Measurements from ENCODE around the gene MYRIP. TPM values are rescaled to one million over a fixed set of nuclear protein-coding genes. Genes with fewer than 3 reads are reported as not detected.

MYRIP gene
- total and polyA plus RNA-seq, 2 experiments from 2014 or later, result 0.36 to 0.60 TPM

DNA sequence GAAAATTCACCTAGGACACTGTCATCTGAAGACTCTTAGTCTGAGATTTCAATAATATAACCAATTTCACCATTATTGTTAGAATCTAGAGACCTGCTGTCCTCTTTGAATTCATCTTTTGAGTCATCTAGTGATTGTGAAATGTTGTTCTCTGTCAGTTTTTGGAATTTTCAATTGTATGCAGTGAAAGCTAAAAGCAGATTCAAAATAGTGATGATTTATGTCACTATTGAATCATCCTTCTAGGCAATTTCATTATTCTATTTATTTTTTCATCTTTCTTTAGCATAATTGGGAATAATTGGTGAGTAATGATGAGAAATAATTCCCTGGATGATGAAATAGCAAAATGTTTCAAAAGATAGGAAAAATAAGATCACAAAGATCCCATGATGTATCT is 398.4 kb downstream of the MYRIP start:
- no peaks in the 10 kb centered on the region for H3K4me1 ChIP-seq (ENCODE audit: low read depth)
- TF ChIP-seq, protein P1, sequence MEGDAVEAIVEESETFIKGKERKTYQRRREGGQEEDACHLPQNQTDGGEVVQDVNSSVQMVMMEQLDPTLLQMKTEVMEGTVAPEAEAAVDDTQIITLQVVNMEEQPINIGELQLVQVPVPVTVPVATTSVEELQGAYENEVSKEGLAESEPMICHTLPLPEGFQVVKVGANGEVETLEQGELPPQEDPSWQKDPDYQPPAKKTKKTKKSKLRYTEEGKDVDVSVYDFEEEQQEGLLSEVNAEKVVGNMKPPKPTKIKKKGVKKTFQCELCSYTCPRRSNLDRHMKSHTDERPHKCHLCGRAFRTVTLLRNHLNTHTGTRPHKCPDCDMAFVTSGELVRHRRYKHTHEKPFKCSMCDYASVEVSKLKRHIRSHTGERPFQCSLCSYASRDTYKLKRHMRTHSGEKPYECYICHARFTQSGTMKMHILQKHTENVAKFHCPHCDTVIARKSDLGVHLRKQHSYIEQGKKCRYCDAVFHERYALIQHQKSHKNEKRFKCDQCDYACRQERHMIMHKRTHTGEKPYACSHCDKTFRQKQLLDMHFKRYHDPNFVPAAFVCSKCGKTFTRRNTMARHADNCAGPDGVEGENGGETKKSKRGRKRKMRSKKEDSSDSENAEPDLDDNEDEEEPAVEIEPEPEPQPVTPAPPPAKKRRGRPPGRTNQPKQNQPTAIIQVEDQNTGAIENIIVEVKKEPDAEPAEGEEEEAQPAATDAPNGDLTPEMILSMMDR (IDR thresholded peaks at IDR 0.05; ENCODE audit: low read depth, low read length), result no peak
- no peak overlapping the region for H3K27ac ChIP-seq
- H3K36me3 ChIP-seq, result no peaks in the 10 kb centered on the region
- peak in 1 of 2 donors; percentile 25 for DNase-seq (ENCODE audit: low read depth in 1 of 2, low spot score in 1 of 2)
- H3K4me3 ChIP-seq, result no peak overlapping the region
- no peaks in the 10 kb centered on the region for H3K27me3 ChIP-seq
- no peaks in the 10 kb centered on the region for H3K9me3 ChIP-seq (ENCODE audit: low read depth)

DNA sequence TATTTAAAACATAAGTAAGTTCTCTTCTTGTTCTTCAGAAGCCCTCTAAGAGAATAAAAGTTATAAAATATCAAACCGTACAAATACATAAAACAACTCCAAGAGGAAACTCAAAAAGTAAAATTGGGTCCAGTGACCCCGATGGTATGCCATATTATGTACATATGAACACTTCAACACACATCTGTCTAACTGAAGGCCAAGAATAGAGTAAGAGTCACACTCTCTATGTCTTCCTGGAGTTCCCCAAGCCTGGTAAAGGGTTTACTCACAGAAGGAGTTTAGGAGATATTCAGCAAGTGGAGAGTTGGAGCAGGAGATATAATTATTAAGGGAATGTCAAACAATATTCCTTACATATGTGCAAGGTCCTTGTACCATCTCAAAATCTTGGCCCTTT is 398.8 kb downstream of the MYRIP start:
- DNase-seq (ENCODE audit: low read depth in 1 of 2, low spot score in 1 of 2), result no peak
- TF ChIP-seq, protein P1 (IDR thresholded peaks at IDR 0.05; ENCODE audit: low read depth, low read length), result no peak
- no peaks in the 10 kb centered on the region for H3K4me1 ChIP-seq (ENCODE audit: low read depth)
- no peaks in the 10 kb centered on the region for H3K9me3 ChIP-seq (ENCODE audit: low read depth)
- no peaks in the 10 kb centered on the region for H3K36me3 ChIP-seq
- H3K4me3 ChIP-seq, result no peak overlapping the region
- H3K27me3 ChIP-seq, result no peaks in the 10 kb centered on the region
- no peak overlapping the region for H3K27ac ChIP-seq

DNA sequence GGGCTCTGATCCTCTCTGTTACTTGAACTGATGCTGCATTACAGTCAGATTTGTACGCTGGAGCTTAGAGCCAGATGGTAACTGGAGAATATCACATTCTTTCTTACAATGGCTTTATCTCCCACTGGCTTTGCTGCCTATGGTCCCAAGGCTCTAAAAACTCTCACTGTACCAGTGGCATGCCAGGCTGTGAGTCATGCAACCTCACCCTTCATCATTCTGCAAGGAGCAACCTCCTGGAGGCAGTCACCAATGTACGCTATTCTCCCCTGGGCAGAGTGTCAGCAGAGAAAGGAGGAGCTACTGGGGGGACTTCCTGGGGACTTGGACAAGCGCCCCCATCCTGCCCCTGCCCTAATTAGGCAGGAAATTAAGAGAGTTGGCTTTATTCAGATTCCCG is 402.2 kb downstream of the MYRIP start:
- DNase-seq (ENCODE audit: low read depth in 1 of 2, low spot score in 1 of 2), result peak in 1 of 2 donors; percentile 29

DNA sequence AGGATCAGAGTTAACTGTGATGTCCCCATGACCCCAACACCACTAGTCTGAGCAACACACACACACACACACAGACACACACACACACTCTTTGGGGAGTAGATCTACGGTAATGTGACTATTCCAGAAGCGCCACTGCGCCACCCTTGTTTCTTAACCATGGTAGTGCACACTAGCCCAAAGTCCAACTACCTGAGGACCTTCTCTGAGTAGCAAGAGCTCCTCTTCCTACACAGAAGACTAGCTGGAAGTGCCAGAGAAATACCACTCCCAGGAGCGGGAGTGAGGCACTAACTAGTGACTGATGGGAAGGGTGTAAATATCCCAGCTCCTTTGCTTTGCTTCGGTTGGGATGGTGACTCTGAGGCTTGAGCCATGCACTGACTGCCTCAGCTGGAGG is 404.1 kb downstream of the MYRIP start:
- Histone ChIP-seq H3K27me3 (no peaks in the 10 kb centered on the region), H3K4me1 (ENCODE audit: low read depth) (no peaks in the 10 kb centered on the region), H3K27ac (no peak overlapping the region), H3K36me3 (no peaks in the 10 kb centered on the region), H3K9me3 (ENCODE audit: low read depth) (no peaks in the 10 kb centered on the region), H3K4me3 (no peak overlapping the region)
- DNase-seq (ENCODE audit: low read depth in 1 of 2, low spot score in 1 of 2), result no peak
- TF ChIP-seq, protein P1 (IDR thresholded peaks at IDR 0.05; ENCODE audit: low read depth, low read length), result no peak

More for the DNA sequence above, 402.2 kb downstream of the MYRIP start:
- H3K4me1 ChIP-seq (ENCODE audit: low read depth), result no peaks in the 10 kb centered on the region
- no peaks in the 10 kb centered on the region for H3K9me3 ChIP-seq (ENCODE audit: low read depth)
- no peaks in the 10 kb centered on the region for H3K36me3 ChIP-seq
- no peak overlapping the region for H3K4me3 ChIP-seq
- no peak overlapping the region for H3K27ac ChIP-seq
- TF ChIP-seq, protein P1 (IDR thresholded peaks at IDR 0.05; ENCODE audit: low read depth, low read length), result no peak
- no peaks in the 10 kb centered on the region for H3K27me3 ChIP-seq

DNA sequence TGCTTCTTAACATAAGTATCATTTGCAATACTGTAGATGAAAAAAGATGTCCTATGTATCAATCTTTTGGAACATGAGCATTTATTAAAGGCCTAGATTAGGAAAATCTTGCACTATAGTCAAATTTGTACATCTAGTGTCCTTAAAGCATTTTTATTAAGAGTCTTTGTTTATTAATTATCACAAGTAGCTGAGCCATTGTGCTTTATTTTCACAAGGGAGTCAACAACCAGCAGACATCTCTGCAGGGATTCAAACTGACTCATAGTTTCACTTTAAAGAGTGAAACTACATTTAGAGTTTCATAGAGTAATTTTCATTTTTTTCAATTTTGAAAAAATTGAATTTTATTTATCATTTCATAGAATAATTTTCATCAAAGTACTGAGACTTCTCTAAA is 405.6 kb downstream of the MYRIP start:
- no peaks in the 10 kb centered on the region for H3K4me1 ChIP-seq (ENCODE audit: low read depth)
- H3K27ac ChIP-seq, result no peak overlapping the region
- H3K27me3 ChIP-seq, result no peaks in the 10 kb centered on the region
- no peak for DNase-seq (ENCODE audit: low read depth in 1 of 2, low spot score in 1 of 2)
- H3K4me3 ChIP-seq, result no peak overlapping the region
- no peaks in the 10 kb centered on the region for H3K36me3 ChIP-seq
- H3K9me3 ChIP-seq (ENCODE audit: low read depth), result no peaks in the 10 kb centered on the region
- TF ChIP-seq, protein P1 (IDR thresholded peaks at IDR 0.05; ENCODE audit: low read depth, low read length), result no peak

DNA sequence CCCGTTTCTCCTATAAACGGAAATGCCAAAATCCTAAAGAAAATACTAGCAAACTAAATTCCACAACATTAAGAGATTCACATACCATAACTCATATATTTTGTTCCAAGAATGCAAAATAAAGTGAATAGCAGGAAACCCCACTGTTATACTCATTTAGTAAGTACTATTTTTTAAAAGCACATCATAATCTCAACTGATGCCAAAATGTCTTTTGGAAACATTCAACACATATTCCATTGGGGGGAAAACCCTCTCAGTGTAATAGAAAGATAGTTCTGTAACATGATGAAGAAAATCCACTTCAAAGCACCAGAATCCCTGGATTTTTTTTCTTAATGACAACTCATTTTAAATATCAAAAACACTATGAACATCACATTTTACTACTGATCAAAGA is 407.1 kb downstream of the MYRIP start:
- Histone ChIP-seq H3K27ac (no peak overlapping the region), H3K4me1 (ENCODE audit: low read depth) (no peaks in the 10 kb centered on the region), H3K36me3 (no peaks in the 10 kb centered on the region), H3K9me3 (ENCODE audit: low read depth) (no peaks in the 10 kb centered on the region), H3K4me3 (no peak overlapping the region), H3K27me3 (no peaks in the 10 kb centered on the region)
- TF ChIP-seq, protein P1 (IDR thresholded peaks at IDR 0.05; ENCODE audit: low read depth, low read length), result no peak
- DNase-seq (ENCODE audit: low read depth in 1 of 2, low spot score in 1 of 2), result no peak
